CD4-positive, alpha-beta T cell treated with Interferon alpha-2 for 1 hour (primary cell): ENCODE data around the gene LRRC59.
"Not testable (repeated sequence)": the region's sequence is repeated elsewhere in the genome, so short reads cannot be mapped to it uniquely, and the experiment has no call there.

ENCODE experiments used
- DNase-seq, 2 donors: peaks; one replicate each; pipeline ENCODE4 v3.0.0-alpha.2; 2020 to 2022

The LRRC59 gene

GRCh38 chr17:50345432-50346312 lies 51.7 kb downstream of the LRRC59 start, which contains the start of gene XYLT2:
Gene XYLT2 (plus strand): TSS chr17:50346126. CDS start chr17:50346141, 15 bp downstream.
- DNase-seq: peak; percentile 90 to 95

- DNase-seq: no peak
Measured at GRCh38 chr17:50344731-50345365, 52.5 kb downstream of the LRRC59 start.

- no peak for DNase-seq
Measured at GRCh38 chr17:50339381-50339780, 57.9 kb downstream of the LRRC59 start.

DNA sequence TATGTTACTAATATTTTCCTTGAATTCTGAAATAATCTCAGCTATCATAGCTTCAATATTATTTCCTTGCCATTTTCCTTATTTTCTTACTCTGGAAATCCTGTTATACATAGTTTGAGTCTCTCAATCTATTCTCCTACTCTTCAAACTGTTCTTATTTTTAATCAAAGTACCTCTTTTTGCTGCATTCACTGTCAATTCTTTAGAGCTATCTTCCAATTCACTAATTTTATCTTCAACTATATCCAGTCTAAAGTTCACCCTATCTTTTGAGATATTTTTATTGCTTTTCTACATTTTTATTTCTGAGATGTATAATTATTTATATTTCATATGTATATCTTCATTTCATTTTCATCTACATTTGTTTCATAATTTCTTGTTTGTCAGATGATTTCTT lies 58.7 kb downstream of the LRRC59 start:
- DNase-seq: no peak

- no peak for DNase-seq
Measured at GRCh38 chr17:50337956-50338355, 59.4 kb downstream of the LRRC59 start.

DNA sequence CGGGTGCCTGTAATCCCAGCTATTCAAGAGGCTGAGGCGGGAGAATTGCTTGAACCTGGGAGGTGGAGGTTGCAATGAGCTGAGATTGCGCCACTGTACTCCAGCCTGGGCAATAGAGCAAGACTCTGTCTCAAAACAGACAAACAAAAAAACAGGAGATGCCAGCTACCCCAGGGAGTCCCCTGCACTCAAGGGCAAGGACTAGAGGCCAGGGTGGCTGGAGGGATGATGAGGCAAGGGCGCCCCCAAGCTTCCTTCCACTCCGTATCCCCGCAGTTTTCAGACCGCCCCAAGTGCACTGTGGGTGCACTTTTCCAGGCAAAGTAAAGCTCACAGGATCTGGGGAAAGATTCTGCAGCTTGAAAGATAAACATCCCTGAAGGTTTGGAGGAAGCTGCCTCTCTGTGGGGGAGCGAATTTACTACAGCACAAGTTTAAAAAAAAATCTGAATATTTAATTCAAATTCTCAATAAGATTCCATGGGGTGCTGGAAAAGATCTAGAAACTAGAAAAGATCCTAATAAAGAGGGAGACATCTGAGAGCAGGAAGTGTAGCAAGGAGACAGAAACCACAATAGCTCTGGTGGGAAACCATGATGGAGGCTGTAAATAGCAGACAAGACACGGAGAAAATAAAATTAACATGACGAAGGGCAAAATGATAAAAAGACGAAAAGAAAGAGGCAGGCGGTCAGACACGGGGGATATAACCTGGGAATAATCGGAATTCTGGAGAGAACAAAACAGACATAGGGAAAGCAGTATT lies 63.8 kb downstream of the LRRC59 start:
- DNase-seq: not testable (repeated sequence)

DNA sequence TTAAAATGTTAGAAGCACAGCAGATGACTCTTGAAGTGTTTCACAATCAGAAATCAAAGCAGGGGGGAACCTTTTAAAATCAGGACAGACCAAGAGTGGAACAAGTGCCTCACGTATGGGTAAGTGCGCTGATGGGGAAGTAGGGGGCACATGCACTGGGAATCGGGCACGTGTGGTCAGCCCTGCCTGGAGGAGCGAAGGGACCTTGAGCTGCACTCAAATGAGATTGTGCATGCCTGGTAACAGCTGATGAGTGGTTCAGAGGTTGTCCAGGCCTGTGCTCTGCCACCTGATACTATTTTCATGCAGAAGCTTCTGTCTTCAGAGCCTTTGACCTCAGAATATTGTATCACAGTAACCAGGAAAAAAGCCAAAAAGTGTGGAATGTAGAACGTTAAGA lies 65.1 kb downstream of the LRRC59 start:
- no peak for DNase-seq
